NCI-H2196 (cell line): ENCODE data around the gene NFX1.

Experiments
- DNase-seq: peaks from one replicate; lab custom pipeline; 2025; ENCODE audit not compliant: unreplicated experiment; lab: John Stamatoyannopoulos, UW

Gene NFX1

DNA sequence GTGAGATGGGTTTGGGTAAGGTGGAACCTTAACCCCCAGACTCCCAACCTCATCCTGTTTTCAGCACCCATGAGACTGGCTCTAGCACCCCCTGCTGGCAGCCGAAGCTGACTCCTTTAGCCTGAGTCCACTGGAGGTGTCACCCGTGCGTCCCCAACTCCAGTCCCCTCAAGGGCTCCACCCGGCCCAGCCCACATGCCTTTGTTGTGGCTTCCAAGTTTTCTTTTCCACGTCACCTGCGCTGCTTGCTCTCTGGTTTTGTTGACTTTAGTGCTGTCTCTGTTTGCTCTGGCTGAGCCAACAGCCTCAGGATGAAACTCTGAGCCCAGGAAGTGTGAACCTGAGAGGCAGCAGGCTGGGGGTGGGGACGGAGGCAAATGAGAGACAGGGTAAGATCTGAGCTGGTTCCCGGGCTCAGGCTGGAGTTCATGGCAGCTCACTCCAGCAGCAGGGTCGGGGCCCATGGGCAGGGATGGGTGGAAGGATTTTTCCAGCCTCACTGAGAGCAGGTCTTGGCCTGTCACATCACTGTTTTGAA is 125.3 kb downstream of the NFX1 start:
- peak; percentile 86 for DNase-seq

DNA sequence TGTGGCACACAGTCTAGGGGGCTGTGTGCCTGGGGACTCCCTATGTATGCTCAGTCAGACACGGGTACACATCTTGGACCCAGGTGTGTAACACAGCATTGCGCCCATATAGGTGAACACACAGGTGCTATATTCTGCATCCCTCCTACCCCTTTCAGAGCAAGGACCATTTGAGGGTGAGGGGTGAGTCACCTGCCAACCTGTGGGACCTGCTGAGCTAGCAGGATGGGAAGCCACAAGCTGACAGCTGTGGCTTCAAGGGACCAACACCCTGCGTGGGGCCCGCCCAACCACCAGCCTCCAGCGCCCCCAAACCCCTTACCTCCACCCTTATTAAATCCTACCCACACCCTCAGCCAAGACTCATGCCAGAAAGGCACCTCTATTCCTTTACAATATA is 126.7 kb downstream of the NFX1 start:
- DNase-seq, result no peak

DNA sequence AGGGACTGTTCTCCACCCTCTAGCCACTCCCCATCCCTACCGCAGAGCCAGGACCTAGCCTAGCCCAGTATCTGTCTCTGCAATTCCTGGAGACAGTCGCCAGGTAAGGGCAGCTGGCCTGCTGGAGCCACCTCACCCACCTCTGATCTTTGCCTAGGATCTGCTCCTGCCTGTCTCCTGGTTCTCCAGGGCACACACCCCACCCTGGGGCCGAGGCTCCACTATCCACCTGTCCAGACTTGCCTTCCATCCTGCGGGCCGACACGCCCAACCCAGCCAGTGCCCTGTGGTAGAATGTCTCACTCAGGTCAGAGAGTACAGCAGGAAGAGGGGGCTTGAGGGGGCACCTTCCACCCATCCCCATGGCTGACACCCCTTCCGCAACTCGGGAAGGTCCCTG is 127.8 kb downstream of the NFX1 start:
- no peak for DNase-seq

DNA sequence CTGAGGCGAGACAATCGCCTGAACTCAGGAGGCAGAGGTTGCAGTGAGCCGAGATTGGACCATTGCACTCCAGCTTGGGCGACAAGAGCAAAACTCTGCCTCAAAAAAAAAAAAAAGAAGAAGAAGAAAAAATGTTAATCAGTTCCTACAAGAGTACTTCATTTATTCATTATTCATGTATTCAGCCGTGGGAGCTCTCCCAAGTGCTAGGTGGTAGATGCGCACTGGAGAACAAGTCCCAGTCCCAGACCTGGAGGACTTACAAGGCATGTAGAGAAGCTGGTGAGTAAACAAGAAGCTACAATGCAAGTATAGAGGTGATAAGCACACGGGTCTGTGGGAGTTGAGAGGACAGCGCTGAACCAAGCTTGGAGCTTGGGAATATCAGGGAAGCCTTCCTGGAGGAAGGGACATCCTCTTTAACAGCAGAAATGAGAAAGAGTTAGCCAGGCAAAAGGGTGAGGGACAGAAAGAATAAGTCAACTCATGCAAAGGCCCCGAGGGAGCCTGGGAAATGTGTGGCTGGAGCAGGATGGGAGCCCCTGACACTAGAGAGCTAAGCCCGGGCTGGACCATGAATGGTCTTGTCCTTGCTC is 129.5 kb downstream of the NFX1 start:
- DNase-seq, result no peak
